NCI-H2171 (cell line): ENCODE results near the gene RHNO1.

Source experiments
- DNase-seq: peaks from one replicate; lab custom pipeline; 2025; lab: John Stamatoyannopoulos, UW

The RHNO1 gene

GRCh38 chr12:2902272-2902880 is 25.4 kb downstream of the RHNO1 start:
- DNase-seq: no peak

- no peak for DNase-seq
Observed at GRCh38 chr12:2904260-2904659, 27.2 kb downstream of the RHNO1 start.

GRCh38 chr12:2912216-2912575 is 35.2 kb downstream of the RHNO1 start:
- DNase-seq: no peak

- DNase-seq: no peak
Observed at GRCh38 chr12:2919249-2919648, 42.2 kb downstream of the RHNO1 start.

- DNase-seq: no peak
Observed at GRCh38 chr12:2922329-2922728, 45.3 kb downstream of the RHNO1 start.

GRCh38 chr12:2923057-2923456 is 46.0 kb downstream of the RHNO1 start:
- no peak for DNase-seq

GRCh38 chr12:2924019-2924418 is 47.0 kb downstream of the RHNO1 start:
- no peak for DNase-seq

DNA sequence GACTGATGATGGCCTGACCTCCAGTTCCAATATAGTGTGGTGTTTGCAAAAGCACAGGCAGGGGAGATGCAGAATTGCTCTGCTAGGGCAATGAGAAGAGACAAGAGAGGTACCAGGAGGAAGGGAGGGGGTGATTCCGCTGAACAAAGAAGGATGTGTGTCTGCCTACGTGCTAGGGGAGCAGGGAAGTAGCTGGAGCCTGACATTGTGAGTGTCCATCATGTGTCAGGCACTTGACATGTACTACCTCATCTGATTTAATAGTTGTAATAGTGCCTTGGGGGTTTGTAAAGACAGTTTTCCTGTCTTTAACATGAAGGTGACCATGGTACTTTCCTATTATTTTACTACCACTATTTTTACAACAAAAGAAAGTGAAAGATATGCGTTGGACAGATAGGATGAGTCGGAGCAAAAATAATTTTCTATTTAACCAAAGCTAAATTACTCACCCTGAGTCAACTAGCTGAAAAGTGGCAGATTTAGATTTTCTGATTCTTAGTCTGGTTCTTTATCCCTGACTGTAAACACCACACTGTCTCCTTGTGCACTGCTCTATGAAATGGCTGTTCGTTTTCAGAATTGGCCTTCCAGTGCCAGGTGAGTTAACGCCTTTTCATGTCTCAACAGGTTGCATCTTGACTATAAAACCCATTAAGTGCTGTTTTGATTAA is 48.4 kb downstream of the RHNO1 start:
- no peak for DNase-seq

- DNase-seq: no peak
Observed at GRCh38 chr12:2930865-2931264, 53.8 kb downstream of the RHNO1 start.

- DNase-seq: no peak
Observed at GRCh38 chr12:2933586-2933985, 56.6 kb downstream of the RHNO1 start.

GRCh38 chr12:2934371-2934770 is 57.3 kb downstream of the RHNO1 start:
- no peak for DNase-seq

DNA sequence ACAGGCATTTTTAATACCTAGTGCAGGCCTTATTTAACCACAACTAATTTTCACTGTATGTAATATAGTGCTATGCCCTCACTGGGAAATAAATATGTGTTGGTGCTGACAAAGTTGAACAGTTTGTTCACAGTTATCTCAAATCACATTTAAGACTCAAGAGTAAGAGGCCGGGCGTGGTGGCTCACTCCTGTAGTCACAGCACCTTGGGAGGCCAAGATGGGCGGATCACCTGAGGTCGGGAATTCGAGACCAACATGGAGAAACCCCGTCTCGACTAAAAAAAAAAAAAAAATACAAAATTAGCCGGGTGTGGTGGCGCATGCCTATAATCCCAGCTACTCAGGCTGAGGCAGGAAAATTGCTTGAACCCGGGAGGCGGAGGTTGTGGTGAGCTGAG is 59.3 kb downstream of the RHNO1 start:
- no peak for DNase-seq

DNA sequence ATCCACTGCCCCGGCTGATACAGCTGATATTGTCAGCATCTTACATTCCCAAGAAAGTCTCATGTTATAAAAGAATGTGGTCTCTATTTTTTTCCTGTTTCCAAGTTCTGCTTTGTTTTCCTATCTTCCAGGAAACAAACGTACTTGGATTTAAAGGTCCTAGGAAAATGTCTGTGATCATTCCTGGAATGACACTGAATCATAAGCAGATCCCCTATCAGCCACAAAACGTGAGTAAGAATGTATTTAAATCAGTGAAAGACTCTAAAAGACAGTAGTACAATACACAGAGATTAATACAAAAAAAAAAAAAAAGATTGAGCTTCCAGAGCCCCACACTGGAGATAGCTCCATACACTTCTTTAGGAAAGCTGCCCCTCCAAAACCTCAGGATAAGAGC is 60.5 kb downstream of the RHNO1 start:
- DNase-seq: no peak
